Trophoblast cell (in vitro differentiated cells and primary cell): ENCODE measurements around the gene GCN1.

Experiments
- DNase-seq, 2 donors: peaks; one replicate each; pipeline ENCODE4 v3.0.0-alpha.2; 2016
- H2AFZ ChIP-seq: 2 replicates; pipeline ENCODE4 v1.6.1; 2013; ENCODE audit warnings: low read length, moderate library complexity, mild to moderate bottlenecking; ENCODE audit not compliant: insufficient read depth, poor library complexity
- H2AK5ac ChIP-seq: 2 replicates; pipeline ENCODE4 v1.6.1; 2013; ENCODE audit warnings: mild to moderate bottlenecking, low read length
- H2BK120ac ChIP-seq: 2 replicates; pipeline ENCODE4 v1.6.1; 2013; ENCODE audit warnings: low read length, mild to moderate bottlenecking, moderate library complexity; ENCODE audit not compliant: insufficient read depth, poor library complexity
- H2BK12ac ChIP-seq: 2 replicates; pipeline ENCODE4 v1.6.1; 2013; ENCODE audit warnings: mild to moderate bottlenecking, low read length, moderate library complexity
- H2BK5ac ChIP-seq: 2 replicates; pipeline ENCODE4 v1.6.1; 2013; ENCODE audit warnings: low read length, low read depth, moderate library complexity, mild to moderate bottlenecking; ENCODE audit not compliant: poor library complexity
- H3K14ac ChIP-seq: 2 replicates; pipeline ENCODE4 v1.6.1; 2013; ENCODE audit warnings: mild to moderate bottlenecking, low read length
- H3K18ac ChIP-seq: 2 replicates; pipeline ENCODE4 v1.6.1; 2013; ENCODE audit warnings: mild to moderate bottlenecking, low read length
- H3K23ac ChIP-seq: 2 replicates; pipeline ENCODE4 v1.6.1; 2013; ENCODE audit warnings: low read length
- H3K27ac ChIP-seq: 2 replicates; pipeline ENCODE4 v1.5.1; 2013; ENCODE audit warnings: low read depth, mild to moderate bottlenecking, inconsistent platforms, low read length, moderate library complexity
- H3K27me3 ChIP-seq: 2 replicates; pipeline ENCODE4 v1.6.1; 2013; ENCODE audit warnings: inconsistent platforms, mild to moderate bottlenecking, low read length, moderate library complexity; ENCODE audit not compliant: insufficient read depth
- H3K36me3 ChIP-seq, 2 experiments: 1 replicate in 1 of 2; 2 replicates in 1 of 2; pipeline ENCODE4 v1.6.1; 2013; ENCODE audit warnings: low read length in 2 of 2, mild to moderate bottlenecking in 2 of 2, moderate library complexity in 1 of 2; ENCODE audit not compliant: insufficient read depth in 2 of 2, control insufficient read depth in 1 of 2
- H3K4ac ChIP-seq: 2 replicates; pipeline ENCODE4 v1.6.1; 2013; ENCODE audit warnings: low read depth, mild to moderate bottlenecking, low read length, moderate library complexity
- H3K4me1 ChIP-seq, 2 experiments: 1 replicate in 1 of 2; 2 replicates in 1 of 2; pipeline ENCODE4 v1.6.1; 2013; ENCODE audit warnings: low read length in 2 of 2, mild to moderate bottlenecking in 2 of 2, moderate library complexity in 1 of 2; ENCODE audit not compliant: insufficient read depth in 2 of 2, control insufficient read depth in 1 of 2
- H3K4me2 ChIP-seq: 2 replicates; pipeline ENCODE4 v1.6.1; 2013; ENCODE audit warnings: inconsistent platforms, mild to moderate bottlenecking, low read length, moderate library complexity
- H3K4me3 ChIP-seq: 2 replicates; pipeline ENCODE4 v1.5.1; 2013; ENCODE audit warnings: mild to moderate bottlenecking, low read depth, low read length, inconsistent platforms
- H3K79me1 ChIP-seq: one replicate; pipeline ENCODE4 v1.6.1; 2013; ENCODE audit warnings: low read length
- H3K79me2 ChIP-seq: 2 replicates; pipeline ENCODE4 v1.6.1; 2013; ENCODE audit warnings: low read length, mild to moderate bottlenecking; ENCODE audit not compliant: control insufficient read depth, insufficient read depth, poor library complexity
- H3K9ac ChIP-seq: 2 replicates; pipeline ENCODE4 v1.6.1; 2013; ENCODE audit warnings: mild to moderate bottlenecking, low read length
- H3K9me3 ChIP-seq: 2 replicates; pipeline ENCODE4 v1.6.1; 2013; ENCODE audit warnings: low read depth, mild to moderate bottlenecking, control low read depth, inconsistent platforms, low read length; ENCODE audit not compliant: insufficient read depth
- H4K12ac ChIP-seq: 2 replicates; pipeline ENCODE4 v1.6.1; 2013; ENCODE audit warnings: low read depth, mild to moderate bottlenecking, low read length, moderate library complexity
- H4K8ac ChIP-seq: 2 replicates; pipeline ENCODE4 v1.6.1; 2013; ENCODE audit warnings: low read depth, mild to moderate bottlenecking, low read length, moderate library complexity
- H4K91ac ChIP-seq: one replicate; pipeline ENCODE4 v1.6.1; 2013; ENCODE audit warnings: low read depth, mild to moderate bottlenecking, low read length, moderate library complexity
- WGBS: extraction: QIAGEN DNeasy Blood & Tissue Kit; methylation state at CpG from one replicate; pipeline ENCODE4 v1.1.7; 2013; ENCODE audit warnings: missing lambda C conversion rate; ENCODE audit not compliant: insufficient read length, insufficient coverage; ENCODE audit errors: extremely low coverage; 5-methylcytosine and 5-hydroxymethylcytosine counted together

Gene GCN1

GRCh38 chr12:120126635-120127005 lies 67.9 kb downstream of the GCN1 start:
- peaks cover 5 to 6% of the 10 kb centered on the region in 2 experiments for H3K4me1 ChIP-seq
- no peaks in the 10 kb centered on the region for H3K27me3 ChIP-seq
- H4K8ac ChIP-seq = no peak overlapping the region
- H3K4me3 ChIP-seq = no peak overlapping the region
- H3K79me1 ChIP-seq = no peaks in the 10 kb centered on the region
- no peaks in the 10 kb centered on the region for H3K79me2 ChIP-seq
- H2BK5ac ChIP-seq = no peak overlapping the region
- no CpG with 5 or more reads among the region's 2 CpGs for WGBS
- peak in 1 of 2 donors; percentile 30 for DNase-seq
- H3K36me3 ChIP-seq = peaks cover 45 to 51% of the 10 kb centered on the region in 2 experiments
- H3K9me3 ChIP-seq = peaks cover 2% of the 10 kb centered on the region
- no peak overlapping the region for H3K27ac ChIP-seq
- H3K4me2 ChIP-seq = no peak overlapping the region
- no peak overlapping the region for H4K91ac ChIP-seq
- no peak overlapping the region for H3K4ac ChIP-seq
- H2AK5ac ChIP-seq = no peak overlapping the region
- no peak overlapping the region for H3K14ac ChIP-seq
- no peak overlapping the region for H4K12ac ChIP-seq
- H2BK120ac ChIP-seq = no peak overlapping the region
- H2AFZ ChIP-seq = no peak overlapping the region
- H3K18ac ChIP-seq = no peak overlapping the region
- H3K23ac ChIP-seq = no peak overlapping the region
- H2BK12ac ChIP-seq = no peak overlapping the region
- H3K9ac ChIP-seq = no peak overlapping the region

DNA sequence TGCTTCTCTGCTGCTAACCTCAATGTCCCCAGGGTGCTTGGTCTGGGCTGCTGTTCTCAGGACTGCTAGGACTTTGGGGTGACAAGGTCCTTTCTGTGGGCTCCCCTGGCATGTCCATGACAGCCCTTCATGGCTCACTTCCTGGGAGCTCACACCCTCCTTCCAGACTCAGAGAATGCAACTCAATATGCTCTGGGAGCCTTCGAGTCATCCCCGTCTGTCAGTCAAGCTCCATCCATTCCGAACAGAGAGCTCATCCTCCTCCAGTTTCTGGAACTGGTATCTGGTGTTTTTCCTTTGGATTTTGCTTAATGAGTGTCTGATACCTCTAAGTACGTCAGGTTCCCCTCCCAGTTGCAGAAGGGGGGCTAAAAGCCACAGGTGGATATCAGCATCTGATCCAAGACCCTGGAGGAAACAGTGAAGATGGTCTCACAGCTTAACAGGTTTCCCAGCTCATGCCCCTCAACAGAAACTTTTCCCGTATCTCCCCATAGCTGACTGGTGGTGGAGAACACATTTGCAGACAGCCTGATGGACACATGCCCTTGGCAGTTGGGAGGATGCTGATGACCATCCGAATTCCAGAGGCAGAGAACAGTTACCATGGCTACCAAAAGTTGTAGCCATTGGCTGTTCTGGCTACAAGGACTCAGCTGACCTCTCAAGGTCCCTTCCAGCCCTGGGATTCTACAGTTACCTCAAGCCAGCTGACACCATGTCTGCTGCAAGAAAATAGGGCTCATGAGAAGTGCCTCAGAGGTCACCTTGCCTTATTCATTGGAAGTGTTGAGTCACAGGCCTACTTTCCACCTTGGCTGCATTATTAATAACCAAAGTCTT lies 68.5 kb downstream of the GCN1 start:
- H3K4me2 ChIP-seq = no peak overlapping the region
- peak in 1 of 2 donors; percentile 31 for DNase-seq
- H2BK5ac ChIP-seq = no peak overlapping the region
- no peak overlapping the region for H2BK12ac ChIP-seq
- no peak overlapping the region for H4K91ac ChIP-seq
- H2AFZ ChIP-seq = no peak overlapping the region
- no peak overlapping the region for H3K27ac ChIP-seq
- no peak overlapping the region for H3K14ac ChIP-seq
- no peaks in the 10 kb centered on the region for H3K9me3 ChIP-seq
- no peaks in the 10 kb centered on the region for H3K79me2 ChIP-seq
- H3K4me3 ChIP-seq = no peak overlapping the region
- WGBS = no CpG with 5 or more reads among the region's 6 CpGs
- H3K23ac ChIP-seq = no peak overlapping the region
- H3K79me1 ChIP-seq = no peaks in the 10 kb centered on the region
- H3K4me1 ChIP-seq = peaks cover 5 to 6% of the 10 kb centered on the region in 2 experiments
- no peak overlapping the region for H4K8ac ChIP-seq
- no peak overlapping the region for H3K4ac ChIP-seq
- H3K9ac ChIP-seq = no peak overlapping the region
- H2BK120ac ChIP-seq = no peak overlapping the region
- peaks cover 39 to 44% of the 10 kb centered on the region in 2 experiments for H3K36me3 ChIP-seq
- H2AK5ac ChIP-seq = no peak overlapping the region
- no peak overlapping the region for H3K18ac ChIP-seq
- no peak overlapping the region for H4K12ac ChIP-seq
- H3K27me3 ChIP-seq = no peaks in the 10 kb centered on the region

GRCh38 chr12:120125029-120125428 lies 69.5 kb downstream of the GCN1 start:
- H3K4me3 ChIP-seq = no peak overlapping the region
- H3K9me3 ChIP-seq = no peaks in the 10 kb centered on the region
- H2BK5ac ChIP-seq = no peak overlapping the region
- no peak overlapping the region for H2BK120ac ChIP-seq
- no peak overlapping the region for H2AK5ac ChIP-seq
- H2BK12ac ChIP-seq = no peak overlapping the region
- no peak overlapping the region for H3K18ac ChIP-seq
- no peak overlapping the region for H2AFZ ChIP-seq
- no peak overlapping the region for H3K4me2 ChIP-seq
- no CpG with 5 or more reads among the region's 4 CpGs for WGBS
- H4K8ac ChIP-seq = no peak overlapping the region
- peaks cover 30 to 35% of the 10 kb centered on the region in 2 experiments for H3K36me3 ChIP-seq
- H3K23ac ChIP-seq = no peak overlapping the region
- no peaks in the 10 kb centered on the region for H3K79me2 ChIP-seq
- DNase-seq = peak in 1 of 2 donors; percentile 6
- H3K27me3 ChIP-seq = no peaks in the 10 kb centered on the region
- no peak overlapping the region for H4K91ac ChIP-seq
- no peak overlapping the region for H3K9ac ChIP-seq
- no peak overlapping the region for H3K27ac ChIP-seq
- no peaks in the 10 kb centered on the region for H3K79me1 ChIP-seq
- H3K4me1 ChIP-seq = peaks cover 5 to 6% of the 10 kb centered on the region in 2 experiments
- H4K12ac ChIP-seq = no peak overlapping the region
- H3K14ac ChIP-seq = no peak overlapping the region
- H3K4ac ChIP-seq = no peak overlapping the region

- no peak overlapping the region for H3K9ac ChIP-seq
- no peak overlapping the region for H2BK5ac ChIP-seq
- peaks cover 6% of the 10 kb centered on the region for H3K79me2 ChIP-seq
- H3K4ac ChIP-seq = no peak overlapping the region
- WGBS = no CpG with 5 or more reads among the region's 4 CpGs
- H3K23ac ChIP-seq = no peak overlapping the region
- H3K4me3 ChIP-seq = no peak overlapping the region
- H2BK12ac ChIP-seq = no peak overlapping the region
- DNase-seq = no peak
- H3K4me1 ChIP-seq = peaks cover 9 to 10% of the 10 kb centered on the region in 2 experiments
- H3K27ac ChIP-seq = no peak overlapping the region
- H4K91ac ChIP-seq = no peak overlapping the region
- H4K8ac ChIP-seq = no peak overlapping the region
- H3K79me1 ChIP-seq = peaks cover 6% of the 10 kb centered on the region
- no peaks in the 10 kb centered on the region for H3K9me3 ChIP-seq
- H3K36me3 ChIP-seq = peaks cover 3 to 7% of the 10 kb centered on the region in 2 experiments
- H4K12ac ChIP-seq = no peak overlapping the region
- no peaks in the 10 kb centered on the region for H3K27me3 ChIP-seq
- H3K14ac ChIP-seq = no peak overlapping the region
- H3K18ac ChIP-seq = no peak overlapping the region
- no peak overlapping the region for H2AFZ ChIP-seq
- no peak overlapping the region for H2BK120ac ChIP-seq
- no peak overlapping the region for H3K4me2 ChIP-seq
- H2AK5ac ChIP-seq = no peak overlapping the region
Observed at GRCh38 chr12:120121766-120122293, 72.7 kb downstream of the GCN1 start.
